SK-N-SH (cell line): ENCODE results near the gene AKIP1.

Experiments used
- CHD2 ChIP-seq: fragments of 150-350 bp; IDR thresholded peaks from 2 replicates; pipeline ENCODE4 v1.6.1; 2018; ENCODE audit warnings: low read length; ENCODE audit not compliant: partially characterized antibody
- CTCF ChIP-seq: fragments of 200-600 bp; sonication (generic); IDR thresholded peaks from 2 replicates; pipeline ENCODE4 v1.6.1; 2017; ENCODE audit warnings: antibody characterized with exemption, mild to moderate bottlenecking, moderate library complexity
- EZH2phosphoT487 ChIP-seq: fragments of 200-600 bp; sonication (generic); IDR thresholded peaks from 2 replicates; pipeline ENCODE4 v1.6.1; 2017; ENCODE audit warnings: low read depth, mixed run types, mild to moderate bottlenecking, antibody characterized with exemption, moderate library complexity, borderline replicate concordance
- FOXM1 ChIP-seq: IDR thresholded peaks from 2 replicates; pipeline ENCODE4 v1.4.0; 2012; ENCODE audit warnings: low read depth, mild to moderate bottlenecking
- RAD21 ChIP-seq: IDR thresholded peaks from 2 replicates; pipeline ENCODE4 v1.6.1; 2012; ENCODE audit warnings: mild to moderate bottlenecking, low read length
- RFX5 ChIP-seq: IDR thresholded peaks from 2 replicates; pipeline ENCODE4 v1.6.1; 2012; ENCODE audit warnings: mild to moderate bottlenecking, improper control_type of control experiment, low read length
- USF1 ChIP-seq: IDR thresholded peaks from 2 replicates; pipeline ENCODE4 v1.4.0; 2012; ENCODE audit warnings: low read depth, borderline replicate concordance
- YY1 ChIP-seq: IDR thresholded peaks from 2 replicates; pipeline ENCODE4 v1.4.0; 2012; ENCODE audit warnings: low read depth, mild to moderate bottlenecking
- TF ChIP-seq, protein P1 (sequence below): IDR thresholded peaks from 2 replicates; pipeline ENCODE4 v1.6.1; 2012; ENCODE audit warnings: mild to moderate bottlenecking, low read depth, low read length, moderate library complexity
- TF ChIP-seq, protein P2 (sequence below): IDR thresholded peaks from 2 replicates; pipeline ENCODE4 v1.4.0; 2012; ENCODE audit warnings: low read depth

DNA sequence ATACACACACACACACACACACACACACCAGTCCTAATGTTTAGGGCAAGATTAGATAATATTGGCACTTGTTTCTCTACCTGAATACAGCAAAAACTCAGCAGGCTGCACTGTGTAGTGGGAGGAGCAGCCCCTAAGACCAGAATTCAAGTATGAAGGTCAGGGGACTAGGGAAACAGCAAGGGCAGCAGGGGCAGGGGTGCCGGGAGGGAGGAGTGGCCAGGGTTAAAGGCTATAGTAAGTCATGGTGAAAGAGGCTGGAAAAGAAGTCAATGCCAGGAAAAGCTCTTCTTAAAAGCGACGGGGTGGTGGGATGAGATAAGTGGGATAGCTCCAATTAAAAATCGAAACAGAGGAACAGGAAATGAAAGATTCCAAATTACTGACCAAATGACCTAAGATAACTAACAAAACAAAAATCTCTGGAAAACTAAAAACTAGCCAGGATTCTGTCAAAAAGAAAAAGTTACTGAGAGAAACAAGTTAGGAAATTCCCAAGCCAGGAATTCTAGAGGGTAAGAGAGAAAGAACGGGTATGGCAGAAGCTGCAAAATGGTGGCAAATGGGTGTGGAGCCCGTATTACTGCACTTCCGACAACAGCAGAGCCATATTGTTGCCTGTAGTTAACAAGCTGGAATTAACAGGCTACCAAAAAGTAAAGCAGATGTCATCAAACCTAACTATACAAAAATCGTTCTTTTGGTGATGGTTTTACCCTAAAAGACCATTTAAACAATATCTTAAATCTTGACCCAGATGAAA is 30.5 kb downstream of the AKIP1 start:
- no peak for TF ChIP-seq FOXM1
- no peak for TF ChIP-seq YY1
- no peak for TF ChIP-seq CTCF
- TF ChIP-seq USF1 = no peak
- TF ChIP-seq, protein P1, sequence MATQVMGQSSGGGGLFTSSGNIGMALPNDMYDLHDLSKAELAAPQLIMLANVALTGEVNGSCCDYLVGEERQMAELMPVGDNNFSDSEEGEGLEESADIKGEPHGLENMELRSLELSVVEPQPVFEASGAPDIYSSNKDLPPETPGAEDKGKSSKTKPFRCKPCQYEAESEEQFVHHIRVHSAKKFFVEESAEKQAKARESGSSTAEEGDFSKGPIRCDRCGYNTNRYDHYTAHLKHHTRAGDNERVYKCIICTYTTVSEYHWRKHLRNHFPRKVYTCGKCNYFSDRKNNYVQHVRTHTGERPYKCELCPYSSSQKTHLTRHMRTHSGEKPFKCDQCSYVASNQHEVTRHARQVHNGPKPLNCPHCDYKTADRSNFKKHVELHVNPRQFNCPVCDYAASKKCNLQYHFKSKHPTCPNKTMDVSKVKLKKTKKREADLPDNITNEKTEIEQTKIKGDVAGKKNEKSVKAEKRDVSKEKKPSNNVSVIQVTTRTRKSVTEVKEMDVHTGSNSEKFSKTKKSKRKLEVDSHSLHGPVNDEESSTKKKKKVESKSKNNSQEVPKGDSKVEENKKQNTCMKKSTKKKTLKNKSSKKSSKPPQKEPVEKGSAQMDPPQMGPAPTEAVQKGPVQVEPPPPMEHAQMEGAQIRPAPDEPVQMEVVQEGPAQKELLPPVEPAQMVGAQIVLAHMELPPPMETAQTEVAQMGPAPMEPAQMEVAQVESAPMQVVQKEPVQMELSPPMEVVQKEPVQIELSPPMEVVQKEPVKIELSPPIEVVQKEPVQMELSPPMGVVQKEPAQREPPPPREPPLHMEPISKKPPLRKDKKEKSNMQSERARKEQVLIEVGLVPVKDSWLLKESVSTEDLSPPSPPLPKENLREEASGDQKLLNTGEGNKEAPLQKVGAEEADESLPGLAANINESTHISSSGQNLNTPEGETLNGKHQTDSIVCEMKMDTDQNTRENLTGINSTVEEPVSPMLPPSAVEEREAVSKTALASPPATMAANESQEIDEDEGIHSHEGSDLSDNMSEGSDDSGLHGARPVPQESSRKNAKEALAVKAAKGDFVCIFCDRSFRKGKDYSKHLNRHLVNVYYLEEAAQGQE = no peak
- no peak for TF ChIP-seq EZH2phosphoT487
- no peak for TF ChIP-seq RFX5
- TF ChIP-seq, protein P2, sequence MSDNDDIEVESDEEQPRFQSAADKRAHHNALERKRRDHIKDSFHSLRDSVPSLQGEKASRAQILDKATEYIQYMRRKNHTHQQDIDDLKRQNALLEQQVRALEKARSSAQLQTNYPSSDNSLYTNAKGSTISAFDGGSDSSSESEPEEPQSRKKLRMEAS = no peak
- no peak for TF ChIP-seq RAD21
- TF ChIP-seq CHD2 = no peak
